ENCODE measurements around the gene PPP1R14C.

DNA sequence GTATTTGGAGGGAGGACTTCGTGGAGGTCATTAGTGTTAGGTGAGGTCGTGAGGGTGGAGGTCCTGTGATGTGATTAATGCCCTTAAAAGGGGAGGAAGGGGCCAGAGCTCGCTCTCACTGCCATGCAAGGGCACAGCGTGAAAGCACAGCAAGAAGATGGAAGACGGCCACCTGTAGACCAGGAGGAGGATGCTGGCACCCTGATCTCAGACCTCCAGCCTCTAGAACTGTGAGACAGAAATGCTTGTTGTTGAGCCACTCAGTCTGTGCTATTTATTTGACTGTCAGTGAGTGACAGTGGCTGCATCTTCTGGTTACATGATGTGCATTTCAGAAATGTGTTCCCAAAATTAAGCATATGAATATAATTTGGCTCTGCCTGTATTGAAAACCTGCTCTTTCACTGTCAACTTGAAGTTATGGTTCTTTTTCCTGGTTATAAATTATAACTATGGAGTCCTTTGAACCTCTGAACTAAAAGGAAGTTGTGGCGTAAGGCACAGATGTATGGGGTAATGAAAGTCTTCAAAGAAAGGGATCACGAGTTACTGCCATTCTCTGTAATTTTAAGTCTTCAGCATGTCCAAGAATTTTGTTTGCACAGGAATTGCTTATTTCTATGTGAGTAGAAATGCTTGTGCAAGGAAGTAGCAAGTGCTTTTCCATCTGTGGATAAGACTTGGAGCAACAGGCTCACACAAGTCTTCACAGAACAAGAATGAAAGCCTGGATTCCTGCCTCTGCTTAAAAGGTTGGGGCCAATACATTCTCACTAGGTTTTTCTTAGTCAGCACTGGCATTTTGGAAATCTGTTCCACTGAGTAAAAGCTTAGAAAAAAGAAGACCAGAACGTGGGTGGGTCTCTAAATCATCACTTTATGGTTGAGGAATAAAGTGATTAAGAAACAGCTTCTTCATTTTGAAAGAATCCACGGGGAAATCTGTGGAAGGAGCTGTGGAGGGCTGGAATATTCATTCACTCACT, 10.3 kb downstream of the PPP1R14C start:
- no peak for TF ChIP-seq EZH2phosphoT487 (IDR thresholded peaks at IDR 0.05; ENCODE audit: insufficient read depth, low read depth)
- TF ChIP-seq EZH2 (IDR thresholded peaks at IDR 0.05; ENCODE audit: insufficient read depth, poor library complexity, severe bottlenecking), result no peak

Data from GM23248 (cell line).